HepG2 (cell line): ENCODE measurements around the gene TPBGL. TPM values are rescaled to one million over a fixed set of nuclear protein-coding genes. Genes with fewer than 3 reads are reported as not detected.

Source experiments
- ARID2 ChIP-seq: sonication (generic); formaldehyde crosslinking; IDR thresholded peaks from 2 replicates; pipeline ENCODE4 v1.8.1; 2022; ENCODE audit warnings: mild to moderate bottlenecking, missing genetic modification reagents, borderline replicate concordance
- CREB3 ChIP-seq: sonication (generic); formaldehyde crosslinking; IDR thresholded peaks from 2 replicates; pipeline ENCODE4 v1.5.0; 2020; ENCODE audit warnings: missing genetic modification reagents
- HDAC2 ChIP-seq: sonication (generic); formaldehyde crosslinking; IDR thresholded peaks from 2 replicates; pipeline ENCODE4 v1.4.0; 2020; ENCODE audit warnings: missing genetic modification reagents
- SOX13 ChIP-seq, 3 experiments: fragments of 450-650 bp in 1 of 3; sonication (generic) in 1 of 3; formaldehyde crosslinking in 1 of 3; IDR thresholded peaks in 2 of 3; conservative IDR thresholded peaks in 1 of 3; 2 replicates each; pipeline versions ENCODE4 v1.5.0 to v1.6.1; 2016 to 2020; ENCODE audit warnings: antibody characterized with exemption in 1 of 3, mild to moderate bottlenecking in 1 of 3, missing compliant biosample characterization in 1 of 3, missing genetic modification reagents in 1 of 3, moderate library complexity in 1 of 3
- ZFYVE20 ChIP-seq: sonication (generic); formaldehyde crosslinking; IDR thresholded peaks from 2 replicates; pipeline ENCODE4 v1.8.0; 2023; ENCODE audit warnings: low read depth, mild to moderate bottlenecking, moderate library complexity, missing genetic modification reagents, borderline replicate concordance
- ZNF274 ChIP-seq: sonication (generic); formaldehyde crosslinking; IDR thresholded peaks from 2 replicates; pipeline ENCODE4 v1.5.1; 2020; ENCODE audit warnings: mild to moderate bottlenecking, missing genetic modification reagents
- ZNF318 ChIP-seq: sonication (generic); formaldehyde crosslinking; IDR thresholded peaks from 2 replicates; pipeline ENCODE4 v1.4.0; 2020; ENCODE audit warnings: mild to moderate bottlenecking, missing genetic modification reagents
- ZNF512 ChIP-seq: sonication (generic); formaldehyde crosslinking; IDR thresholded peaks from 2 replicates; pipeline ENCODE4 v1.4.0; 2020; ENCODE audit warnings: mild to moderate bottlenecking, missing genetic modification reagents
- ZNF724P ChIP-seq: sonication (generic); formaldehyde crosslinking; IDR thresholded peaks from 2 replicates; pipeline ENCODE4 v1.8.0; 2022; ENCODE audit warnings: missing genetic modification reagents, borderline replicate concordance
- polyA plus RNA-seq, 8 experiments: library from polyadenylated mRNA; depleted of rRNA in 3 of 8; stranded (reverse) in 7 of 8; unstranded in 1 of 8; fragments of >200 nt; fragmentation: Illumina TruSeq in 4 of 8; extraction: Trizol in 4 of 8; gene quantifications; 2 replicates each; pipeline versions ENCODE4 v1.2.1 to v1.2.3, GENCODE V29; 2011 to 2016; ENCODE audit warnings: low read depth in 4 of 8, missing spikeins in 1 of 8, mixed read lengths in 1 of 8; ENCODE audit not compliant: insufficient read depth in 1 of 8
- total RNA-seq, 5 experiments: library from RNA; depleted of rRNA; stranded (reverse); fragments of >200 nt; fragmentation: Illumina TruSeq; extraction: Trizol; gene quantifications; 2 replicates each; pipeline ENCODE4 v1.2.3, GENCODE V29; 2016; ENCODE audit warnings: low read depth in 1 of 5
- TF ChIP-seq, protein P1 (sequence below): sonication (generic); formaldehyde crosslinking; IDR thresholded peaks from 2 replicates; pipeline ENCODE4 v1.9.0; 2021; ENCODE audit warnings: missing genetic modification reagents, mild to moderate bottlenecking, borderline replicate concordance

Gene TPBGL
- total and polyA plus RNA-seq, 2 of the 13 experiments (the other 11 are each of a cell fraction or from before 2014, with no cell fraction given) = not detected

GRCh38 chr11:75204012-75204674 lies 36.4 kb upstream of the TPBGL start (continued):
- TF ChIP-seq ZNF318 = no peak
- TF ChIP-seq ARID2 (CRISPR knock-in tag) = no peak
- no peak for TF ChIP-seq CREB3
- peak; percentile 89 for TF ChIP-seq HDAC2 (CRISPR knock-in tag)
- no peak for TF ChIP-seq ZNF724P (CRISPR knock-in tag)
- no peak for TF ChIP-seq ZNF274
- TF ChIP-seq SOX13 (IDR thresholded peaks at IDR 0.05) = peak; percentile 19; the same call in 1 of the 2 replicates
- TF ChIP-seq SOX13 (CRISPR knock-in tag; conservative IDR thresholded peaks at IDR 0.05 in 1 of 2, IDR thresholded peaks at IDR 0.05 in 1 of 2) = peak in 1 of 2 experiments; percentile 78; a peak in 2 of 4 replicates
- TF ChIP-seq ZNF512 = no peak
- TF ChIP-seq, protein P1, sequence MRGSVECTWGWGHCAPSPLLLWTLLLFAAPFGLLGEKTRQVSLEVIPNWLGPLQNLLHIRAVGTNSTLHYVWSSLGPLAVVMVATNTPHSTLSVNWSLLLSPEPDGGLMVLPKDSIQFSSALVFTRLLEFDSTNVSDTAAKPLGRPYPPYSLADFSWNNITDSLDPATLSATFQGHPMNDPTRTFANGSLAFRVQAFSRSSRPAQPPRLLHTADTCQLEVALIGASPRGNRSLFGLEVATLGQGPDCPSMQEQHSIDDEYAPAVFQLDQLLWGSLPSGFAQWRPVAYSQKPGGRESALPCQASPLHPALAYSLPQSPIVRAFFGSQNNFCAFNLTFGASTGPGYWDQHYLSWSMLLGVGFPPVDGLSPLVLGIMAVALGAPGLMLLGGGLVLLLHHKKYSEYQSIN (CRISPR knock-in tag) = no peak
- TF ChIP-seq ZFYVE20 (CRISPR knock-in tag) = no peak
